T-cell (primary cell): ENCODE measurements around the gene CRYGN. TPM values are rescaled to one million over a fixed set of nuclear protein-coding genes. Genes with fewer than 3 reads are reported as not detected.
A peak's percentile ranks its signal among the peaks of the same experiment; 100 is the strongest.

Experiments
- ATAC-seq, 4 experiments: fragments of 200-7000 bp in 3 of 4; fragments of 150-1000 bp in 1 of 4; cut with Tn5 transposase; replicated peaks in 1 of 4; 1 replicate in 3 of 4; 2 replicates in 1 of 4; pipeline ENCODE4 v1.10.0; 2021; ENCODE audit warnings: moderate library complexity in 3 of 4, mild to moderate bottlenecking in 2 of 4, moderate number of reproducible peaks in 1 of 4
- CTCF ChIA-PET, 2 donors: fragments of 300-600 bp; sonication (Branson Sonifier 250); formaldehyde crosslinking; loops; one replicate each; lab custom pipeline; 2022; ENCODE audit warnings: antibody characterized with exemption in 2 of 2; lab: Charles Lee
- POLR2A ChIA-PET, 2 donors: fragments of 300-600 bp; sonication (Branson Sonifier 250); formaldehyde crosslinking; loops; one replicate each; lab custom pipeline; 2022; ENCODE audit warnings: antibody characterized with exemption in 2 of 2; lab: Charles Lee
- DNase-seq, 35 experiments: peaks; one replicate each; pipeline versions ENCODE4 v3.0.0 to v3.0.0-alpha.2; 2013 to 2023
- H3K27ac ChIP-seq: one replicate; pipeline ENCODE4 v1.5.1; 2013; ENCODE audit warnings: low read length
- H3K27me3 ChIP-seq, 2 experiments: replicated peaks in 1 of 2; 1 replicate in 1 of 2; 2 replicates in 1 of 2; pipeline versions ENCODE4 v1.6.1 to v1.7.0; 2013; ENCODE audit warnings: low read length in 1 of 2, mixed read lengths in 1 of 2; ENCODE audit not compliant: control insufficient read depth in 2 of 2, insufficient read depth in 2 of 2; ENCODE audit errors: extremely low read depth in 1 of 2
- H3K36me3 ChIP-seq, 2 donors: 1 replicate in 1 of 2; 2 replicates in 1 of 2; pipeline versions ENCODE4 v1.6.1 to v1.7.0; 2013; ENCODE audit warnings: low read length in 1 of 2; ENCODE audit not compliant: control insufficient read depth in 2 of 2, insufficient read depth in 1 of 2; ENCODE audit errors: extremely low read depth in 1 of 2
- H3K4me1 ChIP-seq, 2 experiments: 1 replicate in 1 of 2; 2 replicates in 1 of 2; pipeline versions ENCODE4 v1.6.1 to v1.7.0; 2013; ENCODE audit warnings: low read length in 2 of 2, mixed read lengths in 1 of 2; ENCODE audit not compliant: insufficient read depth in 2 of 2, control insufficient read depth in 1 of 2; ENCODE audit errors: extremely low read depth in 1 of 2
- H3K4me3 ChIP-seq, 2 donors: 1 replicate in 1 of 2; 2 replicates in 1 of 2; pipeline versions ENCODE4 v1.5.1 to v1.7.0; 2013; ENCODE audit warnings: mild to moderate bottlenecking in 2 of 2, low read length in 1 of 2, moderate library complexity in 1 of 2; ENCODE audit not compliant: control insufficient read depth in 1 of 2; ENCODE audit errors: extremely low read depth in 1 of 2
- H3K9me3 ChIP-seq: 2 replicates; pipeline ENCODE4 v1.7.0; 2013
- H3K27ac Mint-ChIP-seq, 2 donors: one replicate each; pipeline ENCODE4 v1.8.0; 2020 to 2021; ENCODE audit warnings: mild to moderate bottlenecking in 2 of 2, mixed read lengths in 2 of 2
- H3K27me3 Mint-ChIP-seq, 2 donors: one replicate each; pipeline ENCODE4 v1.8.0; 2021 to 2022; ENCODE audit warnings: mixed read lengths in 2 of 2
- H3K36me3 Mint-ChIP-seq: one replicate; pipeline ENCODE4 v1.8.0; 2021; ENCODE audit warnings: mixed read lengths
- H3K4me1 Mint-ChIP-seq, 3 donors: one replicate each; pipeline ENCODE4 v1.8.0; 2020 to 2022; ENCODE audit warnings: mixed read lengths in 3 of 3, mild to moderate bottlenecking in 1 of 3
- H3K4me3 Mint-ChIP-seq, 3 donors: one replicate each; pipeline ENCODE4 v1.8.0; 2020 to 2022; ENCODE audit warnings: mild to moderate bottlenecking in 3 of 3, mixed read lengths in 3 of 3, moderate library complexity in 3 of 3
- H3K9me3 Mint-ChIP-seq, 3 donors: one replicate each; pipeline ENCODE4 v1.8.0; 2020 to 2022; ENCODE audit warnings: mixed read lengths in 3 of 3
- WGBS: methylation state at CpG from one replicate; pipeline ENCODE4 v1.1.5; 2013; ENCODE audit warnings: missing lambda C conversion rate; ENCODE audit not compliant: insufficient coverage; 5-methylcytosine and 5-hydroxymethylcytosine counted together
- total RNA-seq, 35 experiments: library from RNA in 6 of 35; stranded (reverse) in 6 of 35; fragments of 120-200 nt in 1 of 35; gene quantifications; one replicate each; pipeline versions ENCODE4 v1.2.1 to v1.2.4 and lab custom pipeline; 2013 to 2026

Gene CRYGN
- total RNA-seq, 5 donors from 2014 or later (not counting 1 experiment from before 2014, with no cell fraction given): 0.98 to 1.8 (median 1.0) TPM; not detected in 2

GRCh38 chr7:151447312-151447711, 7.4 kb upstream of the CRYGN start:
- H3K4me3 Mint-ChIP-seq: peak overlapping the region in 2 of 3 donors; percentile 3 to 67

GRCh38 chr7:151446412-151446811, 6.5 kb upstream of the CRYGN start:
- 100% methylated on average over 1 of the region's 2 CpGs for WGBS
- Mint-ChIP-seq H3K27me3 (peaks cover 0 to 2% of the 10 kb centered on the region in 2 donors), H3K9me3 (no peaks in the 10 kb centered on the region), H3K4me1 (peaks cover 14 to 40% (median 17%) of the 10 kb centered on the region in 3 donors), H3K36me3 (no peaks in the 10 kb centered on the region), H3K4me3 (peak overlapping the region in 1 of 3 donors; percentile 28), H3K27ac (no peak overlapping the region)
- Histone ChIP-seq H3K27ac (no peak overlapping the region), H3K4me1 (peaks cover 2 to 28% of the 10 kb centered on the region in 2 experiments), H3K36me3 (no peaks in the 10 kb centered on the region), H3K4me3 (no peak overlapping the region), H3K9me3 (no peaks in the 10 kb centered on the region), H3K27me3 (peaks cover 0 to 17% of the 10 kb centered on the region in 2 experiments)
- DNase-seq (no peak), ATAC-seq (no peak)
- ChIA-PET POLR2A (no interaction called here), CTCF (no interaction called here)

More at GRCh38 chr7:151447312-151447711, 7.4 kb upstream of the CRYGN start:
- H3K27me3 ChIP-seq: peaks cover 0 to 20% of the 10 kb centered on the region in 2 experiments
- Mint-ChIP-seq H3K4me1 (peaks cover 6 to 31% (median 11%) of the 10 kb centered on the region in 3 donors), H3K36me3 (no peaks in the 10 kb centered on the region), H3K27me3 (peaks cover 0 to 2% of the 10 kb centered on the region in 2 donors), H3K27ac (no peak overlapping the region), H3K9me3 (no peaks in the 10 kb centered on the region)
- POLR2A ChIA-PET: interaction anchor here in 1 of 2 donors (0.7 kb wide), 1 partner anchor 35 kb away, joined by 5 read pairs; no protein-coding TSS in a partner anchor
- WGBS: 81% methylated on average over 8 of the region's 18 CpGs
- no peaks in the 10 kb centered on the region for H3K36me3 ChIP-seq
- CTCF ChIA-PET: interaction anchor here (0.7 to 3.1 kb wide), 8 partner anchors 18 to 132 kb away, joined by 4 to 24 read pairs (median 14); no protein-coding TSS in a partner anchor
- H3K9me3 ChIP-seq: no peaks in the 10 kb centered on the region
- H3K27ac ChIP-seq: no peak overlapping the region
- ATAC-seq (no peak), DNase-seq (no peak)
- peaks cover 0 to 21% of the 10 kb centered on the region in 2 experiments for H3K4me1 ChIP-seq
- no peak overlapping the region for H3K4me3 ChIP-seq

- no peak overlapping the region for H3K27ac Mint-ChIP-seq
- Histone ChIP-seq H3K27ac (no peak overlapping the region), H3K4me3 (no peak overlapping the region), H3K9me3 (no peaks in the 10 kb centered on the region), H3K4me1 (peaks cover 13 to 45% of the 10 kb centered on the region in 2 experiments), H3K27me3 (peaks cover 0 to 25% of the 10 kb centered on the region in 2 experiments), H3K36me3 (no peaks in the 10 kb centered on the region)
- ChIA-PET CTCF (interaction anchor here in 1 of 2 donors (0.6 kb wide), 1 partner anchor 218 kb away, joined by 3 read pairs; the partner anchor contains the start of gene ABCF2), POLR2A (no interaction called here)
- no peak for ATAC-seq
- 100% methylated on average over 1 of the region's 1 CpG for WGBS
- no peaks in the 10 kb centered on the region for H3K9me3 Mint-ChIP-seq
- H3K4me3 Mint-ChIP-seq: no peak overlapping the region
- H3K36me3 Mint-ChIP-seq: no peaks in the 10 kb centered on the region
- peaks cover 27 to 50% (median 32%) of the 10 kb centered on the region in 3 donors for H3K4me1 Mint-ChIP-seq
- H3K27me3 Mint-ChIP-seq: peaks cover 0 to 3% of the 10 kb centered on the region in 2 donors
- DNase-seq: no peak
Measured at GRCh38 chr7:151444632-151445031, 4.7 kb upstream of the CRYGN start.

GRCh38 chr7:151442776-151443496, 3.0 kb upstream of the CRYGN start:
- no peak overlapping the region for H3K4me3 ChIP-seq
- no peaks in the 10 kb centered on the region for H3K36me3 ChIP-seq
- Mint-ChIP-seq H3K9me3 (no peaks in the 10 kb centered on the region), H3K36me3 (no peaks in the 10 kb centered on the region), H3K4me3 (peak overlapping the region in 1 of 3 donors; percentile 27), H3K27me3 (peaks cover 0 to 1% of the 10 kb centered on the region in 2 donors), H3K4me1 (peaks cover 32 to 58% (median 40%) of the 10 kb centered on the region in 3 donors), H3K27ac (peak overlapping the region in 1 of 2 donors; percentile 79)
- peaks cover 17 to 46% of the 10 kb centered on the region in 2 experiments for H3K4me1 ChIP-seq
- no peak for DNase-seq
- WGBS: no CpG with 5 or more reads among the region's 10 CpGs
- POLR2A ChIA-PET: interaction anchor here in 1 of 2 donors (0.6 kb wide), 2 partner anchors 86 to 112 kb away, joined by 4 to 6 read pairs; no protein-coding TSS in a partner anchor
- ATAC-seq: no peak
- peaks cover 0 to 25% of the 10 kb centered on the region in 2 experiments for H3K27me3 ChIP-seq
- H3K27ac ChIP-seq: no peak overlapping the region
- H3K9me3 ChIP-seq: no peaks in the 10 kb centered on the region
- CTCF ChIA-PET: interaction anchor here (0.5 to 0.8 kb wide), 4 partner anchors 62 to 494 kb away, joined by 4 to 7 read pairs (median 4); no protein-coding TSS in a partner anchor

GRCh38 chr7:151440799-151441445, 981 bp upstream of the CRYGN start:
- ATAC-seq: peak in 2 of 4 experiments; percentile 13
- peaks cover 0 to 1% of the 10 kb centered on the region in 2 donors for H3K27me3 Mint-ChIP-seq
- CTCF ChIA-PET: interaction anchor here (0.5 to 0.6 kb wide), 2 partner anchors 71 to 81 kb away, joined by 3 read pairs; no protein-coding TSS in a partner anchor
- H3K4me1 Mint-ChIP-seq: peaks cover 31 to 55% (median 45%) of the 10 kb centered on the region in 3 donors
- no peaks in the 10 kb centered on the region for H3K9me3 Mint-ChIP-seq
- no peaks in the 10 kb centered on the region for H3K36me3 ChIP-seq
- H3K4me3 ChIP-seq: no peak overlapping the region
- no peaks in the 10 kb centered on the region for H3K9me3 ChIP-seq
- peak overlapping the region in 1 of 2 donors; percentile 90 for H3K27ac Mint-ChIP-seq
- DNase-seq: peak in 2 of 35 experiments; percentile 20 to 33
- no peaks in the 10 kb centered on the region for H3K36me3 Mint-ChIP-seq
- WGBS: 34% methylated on average over 2 of the region's 10 CpGs
- peaks cover 0 to 17% of the 10 kb centered on the region in 2 experiments for H3K27me3 ChIP-seq
- POLR2A ChIA-PET: interaction anchor here in 1 of 2 donors (0.6 kb wide), 1 partner anchor 155 kb away, joined by 4 read pairs; no protein-coding TSS in a partner anchor
- H3K4me3 Mint-ChIP-seq: peak overlapping the region in 2 of 3 donors; percentile 55 to 79
- peak overlapping the region; percentile 41 for H3K27ac ChIP-seq
- peaks cover 17 to 37% of the 10 kb centered on the region in 2 experiments for H3K4me1 ChIP-seq
